ENCODE results near the gene TCP10L.

TCP10L gene

DNA sequence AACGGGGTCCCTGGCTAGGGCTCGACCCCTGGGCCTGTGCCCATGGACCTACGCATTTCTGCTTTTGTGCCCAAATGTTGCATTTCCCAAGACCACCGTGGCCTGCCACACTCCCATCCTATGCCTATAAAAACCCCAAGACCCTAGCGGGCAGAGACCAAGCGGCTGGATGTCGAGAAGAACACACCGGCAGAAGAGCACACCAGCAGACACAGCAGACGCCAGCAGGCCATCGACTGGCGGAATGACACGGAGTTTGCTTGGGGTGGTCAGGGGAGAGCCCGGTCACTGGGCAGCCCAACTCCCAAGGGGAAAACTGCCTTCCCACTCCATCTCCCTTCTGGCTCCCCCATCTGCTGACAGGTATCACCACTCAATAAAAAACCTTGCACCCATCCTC is 4.4 kb downstream of the TCP10L start:
- TF ChIP-seq SIN3A (IDR thresholded peaks at IDR 0.05; ENCODE audit: borderline replicate concordance, insufficient read depth, low read length) (no peak), TAF1 (IDR thresholded peaks at IDR 0.05; ENCODE audit: borderline replicate concordance, insufficient read depth, low read length) (no peak), POLR2AphosphoS5 (IDR thresholded peaks at IDR 0.05; ENCODE audit: low read depth, low read length) (no peak), FOXP2 (optimal IDR thresholded peaks at IDR 0.05; ENCODE audit: borderline replicate concordance, extremely low read depth, extremely low read length, insufficient read depth) (no peak)
- TF ChIP-seq, protein P1, sequence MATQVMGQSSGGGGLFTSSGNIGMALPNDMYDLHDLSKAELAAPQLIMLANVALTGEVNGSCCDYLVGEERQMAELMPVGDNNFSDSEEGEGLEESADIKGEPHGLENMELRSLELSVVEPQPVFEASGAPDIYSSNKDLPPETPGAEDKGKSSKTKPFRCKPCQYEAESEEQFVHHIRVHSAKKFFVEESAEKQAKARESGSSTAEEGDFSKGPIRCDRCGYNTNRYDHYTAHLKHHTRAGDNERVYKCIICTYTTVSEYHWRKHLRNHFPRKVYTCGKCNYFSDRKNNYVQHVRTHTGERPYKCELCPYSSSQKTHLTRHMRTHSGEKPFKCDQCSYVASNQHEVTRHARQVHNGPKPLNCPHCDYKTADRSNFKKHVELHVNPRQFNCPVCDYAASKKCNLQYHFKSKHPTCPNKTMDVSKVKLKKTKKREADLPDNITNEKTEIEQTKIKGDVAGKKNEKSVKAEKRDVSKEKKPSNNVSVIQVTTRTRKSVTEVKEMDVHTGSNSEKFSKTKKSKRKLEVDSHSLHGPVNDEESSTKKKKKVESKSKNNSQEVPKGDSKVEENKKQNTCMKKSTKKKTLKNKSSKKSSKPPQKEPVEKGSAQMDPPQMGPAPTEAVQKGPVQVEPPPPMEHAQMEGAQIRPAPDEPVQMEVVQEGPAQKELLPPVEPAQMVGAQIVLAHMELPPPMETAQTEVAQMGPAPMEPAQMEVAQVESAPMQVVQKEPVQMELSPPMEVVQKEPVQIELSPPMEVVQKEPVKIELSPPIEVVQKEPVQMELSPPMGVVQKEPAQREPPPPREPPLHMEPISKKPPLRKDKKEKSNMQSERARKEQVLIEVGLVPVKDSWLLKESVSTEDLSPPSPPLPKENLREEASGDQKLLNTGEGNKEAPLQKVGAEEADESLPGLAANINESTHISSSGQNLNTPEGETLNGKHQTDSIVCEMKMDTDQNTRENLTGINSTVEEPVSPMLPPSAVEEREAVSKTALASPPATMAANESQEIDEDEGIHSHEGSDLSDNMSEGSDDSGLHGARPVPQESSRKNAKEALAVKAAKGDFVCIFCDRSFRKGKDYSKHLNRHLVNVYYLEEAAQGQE (IDR thresholded peaks at IDR 0.05; ENCODE audit: insufficient read depth in 1 of 2, low read depth in 2 of 2, low read length in 2 of 2): no peak

DNA sequence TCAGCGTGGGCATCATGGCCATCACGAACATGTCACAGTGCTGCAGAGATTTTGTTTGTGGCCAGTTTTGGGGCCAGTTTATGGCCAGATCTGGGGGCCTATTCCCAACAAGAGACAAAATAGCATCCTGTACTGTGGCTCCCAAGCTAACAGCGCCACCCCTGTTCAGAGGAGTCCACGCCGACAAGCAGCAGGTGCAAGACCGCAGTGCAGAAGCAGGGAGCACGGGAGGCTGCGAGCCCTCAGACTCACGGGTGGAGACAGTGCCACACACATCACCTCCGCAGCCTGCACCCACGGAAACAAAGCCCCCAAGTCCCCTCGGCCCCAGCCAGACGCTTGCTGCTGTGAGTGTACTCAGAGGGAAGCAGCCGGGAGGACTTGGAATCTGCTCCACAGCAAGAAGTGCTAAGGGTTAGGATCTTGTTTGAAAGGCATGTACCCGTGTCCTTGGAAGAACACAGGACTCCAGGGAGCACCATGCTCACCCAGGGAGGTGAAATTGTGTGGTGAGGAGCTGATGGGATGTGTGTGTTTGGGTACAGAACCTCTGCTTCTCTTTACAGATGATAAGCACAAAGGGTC is 7.1 kb downstream of the TCP10L start:
- TF ChIP-seq POLR2AphosphoS5 (IDR thresholded peaks at IDR 0.05; ENCODE audit: low read depth, low read length): no peak
- no peak for TF ChIP-seq TAF1 (IDR thresholded peaks at IDR 0.05; ENCODE audit: borderline replicate concordance, insufficient read depth, low read length)
- TF ChIP-seq SIN3A (IDR thresholded peaks at IDR 0.05; ENCODE audit: borderline replicate concordance, insufficient read depth, low read length): no peak

DNA sequence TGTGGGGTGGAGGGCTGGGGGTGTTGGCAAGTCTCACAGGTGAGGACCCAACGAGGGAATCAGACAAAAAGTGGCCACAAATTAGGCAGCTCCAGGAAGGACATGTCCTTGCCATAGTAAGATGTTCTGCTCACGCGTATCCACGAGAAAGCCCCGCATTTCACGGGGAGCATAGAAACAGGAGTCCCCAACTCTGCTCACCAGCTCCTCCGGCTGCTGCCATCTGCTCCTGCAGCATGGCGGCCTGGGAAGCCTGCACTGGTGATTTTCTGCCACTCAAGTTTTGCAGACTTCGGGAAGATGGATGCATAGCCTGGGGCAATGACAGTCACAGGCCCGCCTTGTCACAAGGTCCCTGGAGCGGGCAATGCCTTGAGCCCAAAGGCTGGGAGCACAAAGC is 9.3 kb downstream of the TCP10L start:
- TF ChIP-seq FOXP2 (optimal IDR thresholded peaks at IDR 0.05; ENCODE audit: borderline replicate concordance, extremely low read depth, extremely low read length, insufficient read depth): no peak
- TF ChIP-seq, protein P1 (IDR thresholded peaks at IDR 0.05; ENCODE audit: insufficient read depth in 1 of 2, low read depth in 2 of 2, low read length in 2 of 2): no peak
- TF ChIP-seq POLR2AphosphoS5 (IDR thresholded peaks at IDR 0.05; ENCODE audit: low read depth, low read length): no peak
- TF ChIP-seq SIN3A (IDR thresholded peaks at IDR 0.05; ENCODE audit: borderline replicate concordance, insufficient read depth, low read length): no peak
- TF ChIP-seq TAF1 (IDR thresholded peaks at IDR 0.05; ENCODE audit: borderline replicate concordance, insufficient read depth, low read length): no peak

- no peak for TF ChIP-seq POLR2AphosphoS5 (IDR thresholded peaks at IDR 0.05; ENCODE audit: low read depth, low read length)
- no peak for TF ChIP-seq FOXP2 (optimal IDR thresholded peaks at IDR 0.05; ENCODE audit: borderline replicate concordance, extremely low read depth, extremely low read length, insufficient read depth)
- TF ChIP-seq SIN3A (IDR thresholded peaks at IDR 0.05; ENCODE audit: borderline replicate concordance, insufficient read depth, low read length): no peak
- TF ChIP-seq, protein P1 (IDR thresholded peaks at IDR 0.05; ENCODE audit: insufficient read depth in 1 of 2, low read depth in 2 of 2, low read length in 2 of 2): no peak
- no peak for TF ChIP-seq TAF1 (IDR thresholded peaks at IDR 0.05; ENCODE audit: borderline replicate concordance, insufficient read depth, low read length)
Measured at GRCh38 chr21:32574946-32575925, 10.1 kb downstream of the TCP10L start.

- TF ChIP-seq SIN3A (IDR thresholded peaks at IDR 0.05; ENCODE audit: borderline replicate concordance, insufficient read depth, low read length) (no peak), TAF1 (IDR thresholded peaks at IDR 0.05; ENCODE audit: borderline replicate concordance, insufficient read depth, low read length) (no peak), FOXP2 (optimal IDR thresholded peaks at IDR 0.05; ENCODE audit: borderline replicate concordance, extremely low read depth, extremely low read length, insufficient read depth) (no peak), POLR2AphosphoS5 (IDR thresholded peaks at IDR 0.05; ENCODE audit: low read depth, low read length) (no peak)
- TF ChIP-seq, protein P1 (IDR thresholded peaks at IDR 0.05; ENCODE audit: insufficient read depth in 1 of 2, low read depth in 2 of 2, low read length in 2 of 2): no peak
Measured at GRCh38 chr21:32572574-32573420, 12.5 kb downstream of the TCP10L start.
